Adipocyte (in vitro differentiated cells): Measurements from ENCODE around the gene VAV2.
"Not testable (repeated sequence)": the region's sequence is repeated elsewhere in the genome, so short reads cannot be mapped to it uniquely, and the experiment has no call there.

Experiments used
- DNase-seq: peaks from one replicate; pipeline ENCODE4 v3.0.0-alpha.2; 2015; ENCODE audit warnings: low read depth
- H3K27me3 ChIP-seq: replicated peaks from 2 replicates; pipeline ENCODE4 v1.7.0; 2013; ENCODE audit warnings: mild to moderate bottlenecking, low read length, moderate library complexity; ENCODE audit not compliant: control insufficient read depth, insufficient read depth
- H3K36me3 ChIP-seq: 2 replicates; pipeline ENCODE4 v1.7.0; 2013; ENCODE audit warnings: low read length, mild to moderate bottlenecking, moderate library complexity; ENCODE audit not compliant: control insufficient read depth, insufficient read depth, severe bottlenecking
- H3K4me1 ChIP-seq: 2 replicates; pipeline ENCODE4 v1.7.0; 2013; ENCODE audit warnings: mild to moderate bottlenecking, low read length, moderate library complexity; ENCODE audit not compliant: control insufficient read depth, insufficient read depth
- H3K4me3 ChIP-seq: 2 replicates; pipeline ENCODE4 v1.7.0; 2013; ENCODE audit warnings: mild to moderate bottlenecking, low read length, moderate library complexity
- H3K9ac ChIP-seq: 2 replicates; pipeline ENCODE4 v1.7.0; 2013; ENCODE audit warnings: mild to moderate bottlenecking, low read length, moderate library complexity
- H3K9me3 ChIP-seq: 2 replicates; pipeline ENCODE4 v1.7.0; 2013; ENCODE audit warnings: mild to moderate bottlenecking, low read length, moderate library complexity; ENCODE audit not compliant: control insufficient read depth

VAV2 gene

DNA sequence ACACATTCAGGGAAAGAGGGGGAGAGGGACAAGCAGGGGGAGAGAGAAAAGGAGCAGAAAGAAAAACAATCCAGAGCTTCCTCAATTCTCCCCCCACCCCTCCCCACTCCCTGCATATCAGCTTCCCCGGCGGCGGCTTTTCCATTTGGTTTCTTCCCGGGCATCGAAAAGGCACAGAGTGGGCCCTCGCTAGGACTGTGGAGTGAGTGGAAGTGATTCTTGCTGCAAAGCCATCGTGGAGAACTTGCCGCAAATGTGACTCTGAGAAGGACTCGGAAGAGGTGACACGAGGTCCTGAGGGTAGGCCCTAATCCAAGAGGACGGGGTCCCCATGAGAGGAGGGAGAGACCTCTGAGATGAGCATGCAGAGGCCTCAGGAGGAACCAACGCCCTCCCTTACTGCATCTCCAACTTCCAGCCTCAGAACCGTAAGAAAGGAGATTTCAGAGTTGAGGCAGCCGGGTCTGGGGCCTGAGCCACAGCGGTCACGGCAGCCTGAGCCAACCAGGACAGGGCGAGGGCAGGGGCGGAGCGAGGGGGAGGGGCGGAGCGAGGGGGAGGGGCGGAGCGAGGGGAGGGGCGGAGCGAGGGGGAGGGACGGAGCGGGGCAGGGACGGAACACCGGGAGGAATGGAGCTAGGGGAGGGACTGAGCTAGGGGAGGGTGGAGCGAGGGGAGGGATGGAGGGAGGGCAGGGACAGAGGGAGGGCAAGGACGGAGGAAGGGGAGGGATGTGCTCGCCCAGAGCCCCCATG lies 232.8 kb downstream of the VAV2 start:
- peaks cover 4% of the 10 kb centered on the region for H3K4me1 ChIP-seq
- peaks cover 3% of the 10 kb centered on the region for H3K36me3 ChIP-seq
- no peak overlapping the region for H3K4me3 ChIP-seq
- H3K27me3 ChIP-seq: peaks cover 6% of the 10 kb centered on the region
- DNase-seq: no peak
- H3K9me3 ChIP-seq: peaks cover under 1% of the 10 kb centered on the region
- no peak overlapping the region for H3K9ac ChIP-seq

DNA sequence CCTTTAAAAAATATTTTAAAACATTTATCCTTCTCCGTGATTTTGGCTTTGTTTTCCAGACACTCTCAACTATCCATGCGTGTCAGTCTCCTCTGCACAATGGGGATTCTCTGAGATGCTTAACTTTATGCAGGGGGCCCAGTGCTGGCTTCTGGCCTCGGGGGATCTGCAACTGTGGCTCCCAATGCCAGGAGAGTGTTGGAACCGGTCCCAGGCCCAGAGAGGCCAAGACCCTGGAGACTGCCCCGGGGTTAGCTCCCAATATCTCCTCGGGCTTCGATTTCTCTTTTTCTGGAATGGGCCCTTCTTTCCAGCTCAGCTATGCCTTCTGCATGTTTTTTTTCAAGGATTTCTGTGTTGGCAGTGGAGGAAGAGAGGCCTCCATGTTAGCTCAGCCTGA lies 233.9 kb downstream of the VAV2 start:
- no peak overlapping the region for H3K9ac ChIP-seq
- no peak for DNase-seq
- H3K4me3 ChIP-seq: no peak overlapping the region
- H3K9me3 ChIP-seq: peaks cover 3% of the 10 kb centered on the region
- peaks cover 6% of the 10 kb centered on the region for H3K27me3 ChIP-seq
- peaks cover 4% of the 10 kb centered on the region for H3K4me1 ChIP-seq
- H3K36me3 ChIP-seq: peaks cover 3% of the 10 kb centered on the region

DNA sequence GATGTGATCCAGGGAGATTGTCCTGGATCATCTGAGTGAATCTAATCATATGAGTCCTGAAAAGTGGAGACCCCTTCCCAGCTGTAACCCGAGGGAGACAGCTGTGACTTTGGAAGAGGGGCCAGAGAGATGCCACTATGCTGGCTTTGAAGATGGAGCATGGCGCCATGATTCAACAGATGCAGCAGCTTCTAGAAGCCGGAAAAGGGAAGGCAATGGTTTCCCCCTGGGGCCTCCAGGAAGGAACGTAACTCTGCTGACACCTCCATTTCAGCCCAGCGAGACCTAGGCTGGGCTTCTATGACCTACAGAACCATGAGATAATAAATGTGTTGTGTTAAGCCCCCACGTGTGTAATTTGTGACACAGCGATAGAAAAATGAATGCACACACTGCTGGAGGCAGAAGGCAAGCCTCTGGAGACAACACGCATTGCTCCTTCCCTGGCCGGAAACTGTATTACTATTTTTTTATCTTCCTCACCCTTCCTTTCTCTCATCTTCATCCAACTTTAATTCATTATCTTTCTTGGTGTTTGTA lies 237.4 kb downstream of the VAV2 start:
- Histone ChIP-seq H3K4me1 (peaks cover 4% of the 10 kb centered on the region), H3K27me3 (peaks cover 20% of the 10 kb centered on the region), H3K9ac (no peak overlapping the region), H3K4me3 (no peak overlapping the region), H3K36me3 (peaks cover 3% of the 10 kb centered on the region), H3K9me3 (peaks cover 6% of the 10 kb centered on the region)
- DNase-seq: no peak

DNA sequence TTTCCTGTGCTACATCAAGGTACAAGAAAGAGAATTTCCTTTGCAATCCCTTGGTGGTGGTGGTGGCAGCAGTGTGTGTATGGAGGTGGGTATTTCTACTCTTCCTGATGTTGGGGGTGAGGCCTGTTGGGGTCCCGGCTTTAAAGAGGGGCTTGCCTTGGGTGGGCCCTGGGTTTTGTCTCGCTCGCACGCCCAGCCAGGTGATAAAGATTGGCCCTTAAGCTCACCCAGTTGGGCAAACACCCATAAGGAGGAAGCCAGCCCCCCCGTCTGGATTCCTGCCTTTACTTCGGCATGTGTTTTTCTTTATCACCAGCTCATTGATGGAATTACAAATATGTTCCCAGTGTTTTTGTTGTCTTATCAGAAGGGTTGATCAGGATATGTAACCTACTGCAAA lies 237.9 kb downstream of the VAV2 start:
- H3K9ac ChIP-seq: no peak overlapping the region
- no peak overlapping the region for H3K4me3 ChIP-seq
- H3K36me3 ChIP-seq: peaks cover 3% of the 10 kb centered on the region
- no peak for DNase-seq
- H3K9me3 ChIP-seq: peaks cover 10% of the 10 kb centered on the region
- peaks cover 4% of the 10 kb centered on the region for H3K4me1 ChIP-seq
- H3K27me3 ChIP-seq: peaks cover 20% of the 10 kb centered on the region

DNA sequence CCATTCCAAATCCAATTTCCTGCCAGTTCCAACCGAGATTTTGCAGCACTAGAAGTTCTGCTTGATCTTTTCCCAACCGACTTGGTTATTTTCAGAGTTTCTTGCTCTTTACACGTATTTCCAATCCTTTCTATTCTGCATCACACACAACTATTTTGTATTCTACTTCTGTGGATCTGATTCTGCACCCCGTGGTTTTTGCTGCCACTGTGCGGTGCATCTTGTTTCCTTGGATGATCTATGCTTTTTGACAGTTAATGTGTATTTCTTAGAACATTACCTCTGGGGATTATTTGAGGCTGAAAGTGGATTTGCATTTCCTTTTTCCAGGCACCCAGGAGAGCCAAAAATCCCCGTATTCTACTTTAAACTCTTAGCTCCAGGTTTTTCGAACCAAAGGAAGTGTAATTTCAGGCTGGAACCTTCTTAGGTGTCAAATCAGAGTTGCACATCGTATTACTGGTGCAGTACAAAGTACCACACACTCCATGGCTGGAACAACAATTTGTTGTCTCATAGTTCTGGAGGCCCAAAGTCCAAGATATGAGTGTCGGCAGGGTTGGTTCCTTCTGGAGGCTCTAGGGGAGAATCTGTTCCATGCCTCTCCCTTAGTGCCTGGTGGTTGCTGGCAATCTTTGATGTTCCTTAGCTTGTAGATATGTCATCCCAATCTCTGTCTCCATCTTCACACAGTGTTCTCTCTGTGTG lies 239.2 kb downstream of the VAV2 start:
- Histone ChIP-seq H3K9me3 (peaks cover 16% of the 10 kb centered on the region), H3K9ac (no peak overlapping the region), H3K4me3 (no peak overlapping the region), H3K27me3 (peaks cover 25% of the 10 kb centered on the region), H3K4me1 (peaks cover 4% of the 10 kb centered on the region), H3K36me3 (peaks cover 1% of the 10 kb centered on the region)
- no peak for DNase-seq

DNA sequence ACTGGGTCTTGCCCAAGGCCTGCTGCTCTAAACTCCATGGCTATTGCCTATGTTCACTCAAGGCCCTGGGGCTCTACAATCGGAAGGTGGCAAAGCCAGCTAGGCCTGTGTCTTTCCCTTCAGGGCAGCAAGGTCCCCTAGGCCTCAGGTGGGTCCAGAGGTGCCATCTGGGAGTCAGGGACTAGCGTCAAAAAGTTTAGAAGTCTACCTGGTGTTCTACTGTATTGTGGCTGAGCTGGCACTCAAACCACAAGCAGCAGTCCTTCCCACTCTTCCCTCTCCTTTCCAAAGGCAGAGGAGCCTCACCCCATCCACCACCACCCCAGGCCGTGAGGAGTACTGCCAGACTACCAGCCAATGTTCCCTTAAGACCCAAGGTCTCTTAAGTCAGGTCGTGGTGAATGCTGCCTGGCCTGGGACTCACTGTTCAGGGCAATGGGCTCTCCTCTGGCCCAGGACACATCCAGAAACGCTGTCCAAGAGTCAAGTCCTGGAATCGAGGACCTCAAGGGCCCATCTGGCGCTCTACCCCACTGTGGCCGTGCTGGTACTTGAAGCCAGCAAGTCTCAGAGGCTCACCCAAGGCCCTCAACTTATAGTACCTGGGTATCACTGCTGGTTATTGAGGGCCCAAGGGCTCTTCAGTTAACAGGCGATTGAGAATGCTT lies 241.0 kb downstream of the VAV2 start:
- Histone ChIP-seq H3K27me3 (peaks cover 31% of the 10 kb centered on the region), H3K36me3 (no peaks in the 10 kb centered on the region), H3K4me3 (no peak overlapping the region), H3K4me1 (peaks cover 4% of the 10 kb centered on the region), H3K9ac (no peak overlapping the region), H3K9me3 (peaks cover 29% of the 10 kb centered on the region)
- DNase-seq: no peak

DNA sequence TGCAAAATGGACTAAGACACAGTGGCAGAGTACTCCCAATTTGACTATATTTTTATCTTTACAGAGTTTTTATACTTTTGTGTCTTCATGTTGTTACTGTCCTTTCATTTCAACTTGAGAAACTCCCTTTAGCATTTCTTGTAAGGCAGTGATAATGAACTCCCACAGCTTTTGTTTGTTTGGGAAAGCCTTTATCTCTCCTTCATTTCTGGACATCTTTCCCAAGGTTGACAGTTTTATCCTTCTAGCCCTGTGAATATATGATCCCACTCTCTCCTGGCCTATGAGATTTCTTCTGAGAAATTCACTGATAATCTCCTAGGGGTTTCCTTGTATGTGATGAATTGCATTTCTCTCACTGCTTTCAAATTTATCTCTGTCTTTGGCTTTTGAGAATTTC lies 244.8 kb downstream of the VAV2 start:
- DNase-seq: no peak
- Histone ChIP-seq H3K27me3 (peaks cover 22% of the 10 kb centered on the region), H3K36me3 (no peaks in the 10 kb centered on the region), H3K9ac (no peak overlapping the region), H3K4me1 (no peaks in the 10 kb centered on the region), H3K9me3 (peaks cover 30% of the 10 kb centered on the region), H3K4me3 (no peak overlapping the region)

DNA sequence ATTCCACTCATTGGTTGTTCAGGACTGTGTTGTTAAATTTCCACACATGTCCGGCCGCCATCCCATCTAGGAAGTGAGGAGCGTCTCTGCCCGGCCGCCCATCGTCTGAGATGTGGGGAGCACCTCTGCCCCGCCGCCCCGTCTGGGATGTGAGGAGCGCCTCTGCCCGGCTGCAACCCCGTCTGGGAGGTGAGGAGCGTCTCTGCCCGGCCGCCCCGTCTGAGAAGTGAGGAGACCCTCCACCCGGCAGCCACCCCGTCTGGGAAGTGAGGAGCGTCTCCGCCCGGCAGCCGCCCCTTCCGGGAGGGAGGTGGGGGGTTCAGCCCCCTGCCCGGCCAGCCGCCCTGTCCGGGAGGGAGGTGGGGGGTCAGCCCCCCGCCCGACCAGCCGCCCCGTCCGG lies 247.6 kb downstream of the VAV2 start:
- H3K9ac ChIP-seq, H3K4me1 ChIP-seq, H3K4me3 ChIP-seq, DNase-seq, H3K36me3 ChIP-seq: not testable (repeated sequence)
- Histone ChIP-seq H3K9me3 (peaks cover 27% of the 10 kb centered on the region), H3K27me3 (peaks cover 20% of the 10 kb centered on the region)

DNA sequence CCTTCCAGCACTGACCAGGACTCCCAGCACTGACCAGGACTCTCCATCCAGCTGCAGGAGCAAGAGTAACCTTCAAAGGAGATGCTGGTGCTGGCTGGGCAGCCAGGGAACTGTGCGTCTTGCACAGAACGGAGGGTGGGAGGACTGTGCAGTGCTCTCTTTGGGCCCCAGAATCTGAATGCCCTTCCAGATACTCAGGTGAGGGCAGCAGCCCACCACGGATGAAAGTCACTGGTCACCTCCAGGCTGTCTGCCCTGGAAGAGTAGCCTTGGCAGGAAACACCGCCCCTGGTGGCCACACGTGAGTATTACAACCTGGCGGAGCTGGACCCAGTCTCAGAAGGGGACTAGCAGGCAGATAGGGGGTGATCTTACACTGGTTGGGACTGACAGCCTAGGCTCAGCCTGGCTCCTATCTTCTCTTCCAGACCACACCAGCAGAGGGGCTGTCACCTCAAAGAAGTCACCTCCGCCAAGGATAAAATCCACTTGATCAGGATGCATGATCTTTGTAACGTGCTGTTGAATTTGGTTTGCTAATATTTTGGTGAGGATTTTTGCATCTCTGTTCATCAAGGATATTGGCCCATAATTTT lies 249.2 kb downstream of the VAV2 start:
- no peak overlapping the region for H3K9ac ChIP-seq
- peaks cover 2% of the 10 kb centered on the region for H3K4me1 ChIP-seq
- H3K27me3 ChIP-seq: peaks cover 15% of the 10 kb centered on the region
- no peaks in the 10 kb centered on the region for H3K36me3 ChIP-seq
- peak; percentile 85 for DNase-seq
- H3K4me3 ChIP-seq: no peak overlapping the region
- H3K9me3 ChIP-seq: peaks cover 18% of the 10 kb centered on the region

DNA sequence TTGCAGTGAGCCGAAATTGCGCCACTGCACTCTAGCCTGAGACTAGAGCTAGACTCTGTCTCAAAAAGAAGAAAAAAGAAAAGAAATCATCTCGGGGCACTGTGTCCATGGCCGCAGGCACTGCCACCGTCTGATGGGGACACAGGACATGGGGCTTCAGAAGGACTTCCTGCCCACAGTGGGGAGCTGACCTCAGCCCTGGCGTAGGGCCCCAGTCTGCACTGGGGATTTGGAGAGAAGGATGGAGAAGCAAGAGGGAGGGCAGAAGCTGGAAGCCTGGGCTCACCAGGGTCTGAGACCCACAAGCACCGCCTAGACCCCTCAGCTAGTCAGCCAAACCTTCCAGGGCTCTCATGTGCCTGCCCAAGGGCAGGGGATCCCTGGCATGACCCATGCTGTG lies 249.9 kb downstream of the VAV2 start:
- no peak for DNase-seq
- Histone ChIP-seq H3K27me3 (peaks cover 11% of the 10 kb centered on the region), H3K4me3 (no peak overlapping the region), H3K36me3 (no peaks in the 10 kb centered on the region), H3K9ac (no peak overlapping the region), H3K9me3 (peaks cover 16% of the 10 kb centered on the region), H3K4me1 (peaks cover 6% of the 10 kb centered on the region)

DNA sequence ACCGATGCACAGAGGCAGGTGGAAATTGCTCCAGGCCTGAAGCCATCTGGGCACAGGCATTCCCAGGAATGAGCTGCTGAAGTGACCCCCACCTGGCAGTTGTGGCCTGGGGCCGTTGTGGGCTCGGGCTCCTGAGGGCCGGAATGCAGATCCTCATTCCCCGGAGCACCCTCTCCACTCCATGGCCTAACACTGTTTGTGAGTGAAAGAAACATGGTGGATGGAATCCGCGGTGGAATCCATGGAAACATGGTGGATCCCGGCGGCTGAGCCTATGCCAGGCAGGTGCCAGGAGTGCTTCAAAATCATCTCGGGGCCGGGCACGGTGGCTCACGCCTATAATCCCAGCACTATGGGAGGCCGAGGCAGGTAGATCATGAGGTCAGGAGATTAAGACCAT lies 250.4 kb downstream of the VAV2 start:
- peaks cover 11% of the 10 kb centered on the region for H3K27me3 ChIP-seq
- H3K36me3 ChIP-seq: no peaks in the 10 kb centered on the region
- no peak for DNase-seq
- peaks cover 12% of the 10 kb centered on the region for H3K9me3 ChIP-seq
- H3K4me3 ChIP-seq: no peak overlapping the region
- H3K9ac ChIP-seq: no peak overlapping the region
- peaks cover 6% of the 10 kb centered on the region for H3K4me1 ChIP-seq
